Inferior parietal cortex (tissue), 1 donor: ENCODE data around the gene TMEM258.

Experiments
- DNase-seq: peaks from one replicate; pipeline ENCODE4 v3.0.0-alpha.2; 2016; ENCODE audit errors: extremely low spot score

Gene TMEM258

GRCh38 chr11:61775606-61776554, 16.5 kb downstream of the TMEM258 start:
- no peak for DNase-seq

- DNase-seq, result no peak
These were observed 17.3 kb downstream of the TMEM258 start for GRCh38 chr11:61775106-61775505.

GRCh38 chr11:61774411-61774810, 18.0 kb downstream of the TMEM258 start:
- no peak for DNase-seq

GRCh38 chr11:61773809-61774208, 18.6 kb downstream of the TMEM258 start:
- DNase-seq, result no peak

GRCh38 chr11:61773356-61773755, 19.0 kb downstream of the TMEM258 start:
- no peak for DNase-seq

- DNase-seq, result no peak
These were observed 20.4 kb downstream of the TMEM258 start for GRCh38 chr11:61771985-61772455.

GRCh38 chr11:61771195-61771894, 21.1 kb downstream of the TMEM258 start:
- DNase-seq, result no peak

GRCh38 chr11:61769946-61770683, 22.3 kb downstream of the TMEM258 start:
- no peak for DNase-seq

- no peak for DNase-seq
These were observed 23.1 kb downstream of the TMEM258 start for GRCh38 chr11:61769169-61769920.

GRCh38 chr11:61768376-61769076, 23.9 kb downstream of the TMEM258 start:
- no peak for DNase-seq

GRCh38 chr11:61766353-61766841, 26.0 kb downstream of the TMEM258 start:
- no peak for DNase-seq

- DNase-seq, result no peak
These were observed 26.7 kb downstream of the TMEM258 start for GRCh38 chr11:61765550-61766253.

- DNase-seq, result no peak
These were observed 27.7 kb downstream of the TMEM258 start for GRCh38 chr11:61764606-61765260.

GRCh38 chr11:61763930-61764605, 28.3 kb downstream of the TMEM258 start:
- DNase-seq, result no peak

- DNase-seq, result no peak
These were observed 29.6 kb downstream of the TMEM258 start for GRCh38 chr11:61762798-61763197.

- no peak for DNase-seq
These were observed 30.2 kb downstream of the TMEM258 start for GRCh38 chr11:61762223-61762615.

GRCh38 chr11:61761440-61762222, 30.8 kb downstream of the TMEM258 start:
- DNase-seq, result no peak

GRCh38 chr11:61760946-61761345, 31.5 kb downstream of the TMEM258 start:
- peak; percentile 81 for DNase-seq
